ENCODE measurements around the gene UTP14A.

UTP14A gene

DNA sequence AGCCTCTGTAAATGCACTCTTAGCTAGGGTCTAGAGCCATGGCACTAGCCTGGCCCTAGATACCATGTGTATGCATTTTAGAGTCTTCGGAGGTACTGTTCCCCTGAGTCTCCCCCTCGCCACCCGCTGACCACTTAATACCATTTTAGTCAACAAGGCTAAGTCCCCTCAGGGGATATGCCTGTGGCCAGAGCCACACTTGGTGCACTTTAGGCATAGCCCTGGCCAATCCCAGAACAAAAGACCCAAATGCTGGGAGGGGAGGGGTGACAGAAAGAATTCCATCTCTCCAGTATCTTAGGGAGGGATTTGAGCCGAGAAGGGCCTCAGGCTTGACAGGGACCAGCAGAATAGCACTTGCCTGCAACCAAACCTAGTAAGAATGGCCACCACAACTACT, 47.9 kb downstream of the UTP14A start:
- no peak for DNase-seq

DNA sequence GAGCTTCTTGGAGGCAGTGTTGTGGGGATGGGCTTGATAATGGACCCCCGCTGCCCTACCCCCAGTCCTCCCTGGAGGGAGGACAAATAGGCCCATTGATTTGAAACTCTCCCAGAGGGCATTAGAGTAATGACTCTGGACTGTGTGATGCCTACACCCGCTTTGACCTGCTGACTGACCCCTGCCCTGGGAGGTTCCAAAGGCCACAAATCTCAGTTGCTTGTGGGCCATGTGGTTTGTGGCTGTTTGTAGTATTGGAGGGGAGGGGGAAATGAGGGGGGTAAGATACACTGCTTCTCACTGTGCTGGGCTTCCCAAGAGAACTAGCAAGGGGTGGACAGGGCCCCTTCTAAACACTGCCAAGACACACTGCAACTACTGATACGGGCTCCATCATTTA, 48.8 kb downstream of the UTP14A start:
- no peak for DNase-seq

DNA sequence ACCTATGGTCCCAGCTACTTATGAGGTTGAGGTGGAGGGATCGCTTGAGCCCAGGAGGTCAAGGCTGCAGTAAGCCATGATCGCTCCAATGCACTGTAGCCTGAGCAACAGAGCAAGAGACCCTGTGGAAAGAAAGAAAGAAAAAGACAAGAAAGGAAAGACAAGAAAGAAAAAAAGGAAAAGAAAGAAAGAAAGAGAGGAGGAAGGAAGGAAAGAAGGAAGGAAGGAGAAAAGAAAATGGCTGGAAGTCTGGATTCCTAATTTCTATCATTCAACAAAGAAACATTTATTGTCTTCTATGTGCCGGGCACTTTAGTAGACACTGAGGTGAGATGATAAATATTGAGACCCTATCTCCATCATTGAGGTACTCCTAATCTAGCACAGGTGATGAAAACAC, 49.7 kb downstream of the UTP14A start:
- DNase-seq, result no peak

DNA sequence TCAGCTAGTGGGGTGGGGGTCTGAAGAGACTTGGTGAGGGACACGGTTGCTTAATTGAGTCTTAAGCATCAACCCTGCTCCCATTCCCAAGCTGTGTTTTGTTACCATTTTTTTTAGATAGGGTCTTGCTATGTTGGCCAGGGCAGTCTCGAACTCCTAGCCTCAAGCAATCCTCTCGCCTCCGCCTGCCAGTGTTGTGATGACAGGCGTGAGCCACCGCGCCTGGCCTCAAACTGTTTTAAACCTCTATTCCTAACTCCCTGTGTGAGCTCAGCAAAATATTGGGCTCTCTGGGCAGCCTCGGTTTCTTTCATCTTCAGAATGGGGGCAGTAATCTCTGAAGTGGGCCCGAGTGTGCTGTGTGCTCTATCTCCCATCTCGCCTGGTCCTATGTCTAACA, 50.2 kb downstream of the UTP14A start:
- no peak for DNase-seq

DNA sequence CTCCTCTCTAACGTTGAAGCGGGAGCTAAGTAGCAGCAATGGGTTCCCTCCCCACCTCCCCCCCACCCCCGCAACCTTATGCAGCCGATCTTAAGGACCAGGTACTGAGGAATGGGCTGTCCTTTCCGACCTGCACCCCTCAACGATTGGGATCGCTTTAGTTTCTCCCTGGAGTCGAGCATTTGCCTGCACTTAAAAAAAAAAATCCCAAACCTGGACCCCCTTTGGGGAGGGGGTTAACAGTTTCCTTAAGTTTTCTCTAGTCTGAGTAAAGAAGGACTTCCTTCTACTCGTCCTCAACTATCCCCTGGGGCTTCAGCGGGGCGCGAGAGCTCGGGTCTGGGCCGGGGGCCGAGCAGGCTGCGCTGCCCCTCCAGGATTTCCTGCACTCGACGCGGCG, 50.8 kb downstream of the UTP14A start:
- no peak for DNase-seq

DNA sequence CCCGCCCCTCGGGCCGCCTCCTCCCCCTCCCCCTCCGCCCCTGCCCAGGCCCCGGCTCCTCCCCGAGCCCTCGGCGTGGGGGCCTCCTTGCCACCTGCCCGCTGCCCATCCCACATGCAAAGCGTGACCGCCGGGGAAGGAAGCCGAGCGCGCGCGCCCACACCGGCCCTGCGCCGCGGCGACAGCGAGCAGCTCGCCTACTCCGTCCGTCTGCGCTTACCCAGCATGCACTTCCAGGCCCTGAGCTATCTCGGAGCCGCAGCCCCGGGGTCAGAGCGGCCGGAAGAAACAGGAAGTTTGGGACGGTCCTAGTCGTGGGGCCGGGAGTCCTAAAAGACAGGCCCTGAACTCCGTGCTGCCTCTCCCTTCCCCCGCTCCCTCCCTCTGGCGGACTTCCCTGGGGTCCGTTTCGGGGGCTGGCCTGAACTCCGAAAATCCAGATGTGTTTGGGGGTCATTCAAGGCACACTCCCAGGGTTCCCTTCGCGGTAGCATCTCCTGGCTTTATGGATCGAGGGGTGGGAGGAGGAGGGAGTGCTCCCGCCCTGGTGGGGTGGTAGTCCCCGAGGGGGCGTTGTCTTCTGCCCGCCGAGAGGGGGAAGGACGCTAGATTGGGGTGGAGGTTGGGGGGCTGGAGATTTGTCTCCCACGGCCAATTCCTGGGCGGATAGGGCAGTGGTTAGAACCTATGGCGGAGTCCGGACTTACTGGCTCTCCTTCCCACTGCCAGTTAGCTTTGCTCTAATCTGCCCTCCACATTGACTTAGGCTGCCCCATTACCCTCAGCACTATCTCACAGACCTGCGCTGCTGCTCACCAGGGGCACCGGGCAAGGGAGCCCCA, 51.5 kb downstream of the UTP14A start:
- no peak for DNase-seq

- no peak for DNase-seq
These were observed 52.1 kb downstream of the UTP14A start for GRCh38 chrX:129958083-129958465.

- DNase-seq, result no peak
These were observed 53.0 kb downstream of the UTP14A start for GRCh38 chrX:129958814-129959492.

- DNase-seq, result no peak
These were observed 53.5 kb downstream of the UTP14A start for GRCh38 chrX:129959493-129959832.

GRCh38 chrX:129961180-129962083, 55.5 kb downstream of the UTP14A start:
- DNase-seq, result no peak

DNA sequence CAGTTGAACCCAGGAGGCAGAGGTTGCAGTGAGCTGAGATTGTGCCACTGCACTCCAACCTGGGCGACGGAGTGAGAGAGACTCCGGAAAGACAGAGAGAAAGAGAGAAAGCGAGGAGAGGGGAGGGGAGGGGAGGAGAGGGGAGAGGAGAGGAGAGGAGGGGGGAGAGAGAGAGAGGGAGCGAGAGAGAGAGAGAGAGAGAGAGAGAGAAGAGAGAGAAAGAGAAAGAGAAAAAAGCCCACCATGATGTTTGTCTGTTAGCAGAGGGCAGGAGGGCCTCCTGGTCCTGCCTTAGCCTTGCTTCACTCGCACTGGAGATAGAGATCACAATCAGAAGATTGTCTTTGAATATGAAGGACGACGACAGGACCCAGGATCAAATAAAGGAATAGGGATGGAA, 57.8 kb downstream of the UTP14A start:
- no peak for DNase-seq

- DNase-seq, result no peak
These were observed 59.2 kb downstream of the UTP14A start for GRCh38 chrX:129965166-129965565.

DNA sequence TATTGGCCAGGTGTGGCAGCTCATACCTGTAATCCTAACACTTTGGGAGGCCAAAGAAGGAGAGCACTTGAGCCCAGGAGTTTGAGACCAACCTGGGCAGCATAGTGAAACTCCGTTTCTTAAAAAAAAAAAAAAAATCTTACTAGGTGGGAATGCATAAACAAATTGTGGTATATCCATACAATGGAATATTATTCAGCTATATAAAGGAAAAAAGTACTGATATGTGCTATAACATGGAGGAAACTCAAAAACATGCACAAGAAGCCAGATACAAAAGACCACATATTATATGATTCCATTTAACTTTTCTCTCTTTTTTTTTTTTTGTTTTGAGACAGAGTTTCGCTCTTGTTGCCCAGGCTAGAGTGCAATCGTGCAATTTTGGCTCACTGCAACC, 63.0 kb downstream of the UTP14A start:
- no peak for DNase-seq

GRCh38 chrX:129976441-129976840, 70.5 kb downstream of the UTP14A start:
- DNase-seq, result no peak

Measured in NCI-H2081 treated with DMSO at 0.1 percent for 48 hours (cell line).